D721Med (cell line): ENCODE data around the gene ANXA6.

Source experiments
- DNase-seq: peaks from one replicate; pipeline ENCODE4 v3.0.0; 2011; ENCODE audit warnings: low spot score; ENCODE audit not compliant: insufficient read length
- FAIRE-seq: peaks from 2 replicates; lab custom pipeline; 2011; peaks lifted over from hg19 to GRCh38; lab: Jason Lieb, UNC
- CTCF ChIP-seq: IDR thresholded peaks from 2 replicates; pipeline ENCODE4 v1.5.1; 2012; ENCODE audit warnings: mild to moderate bottlenecking, control low read depth; ENCODE audit not compliant: insufficient read depth; ENCODE audit errors: missing control alignments

ANXA6 gene

GRCh38 chr5:151173711-151174611 is 16.4 kb upstream of the ANXA6 start:
- no peak for DNase-seq
- FAIRE-seq, result no peak
- TF ChIP-seq CTCF, result no peak

- TF ChIP-seq CTCF, result no peak
- no peak for DNase-seq
- FAIRE-seq, result no peak
These were observed 13.9 kb upstream of the ANXA6 start for GRCh38 chr5:151171529-151171928.

- FAIRE-seq (no peak), DNase-seq (no peak)
- no peak for TF ChIP-seq CTCF
These were observed 11.2 kb upstream of the ANXA6 start for GRCh38 chr5:151168602-151169344.

GRCh38 chr5:151167022-151167421 is 9.4 kb upstream of the ANXA6 start:
- no peak for FAIRE-seq
- TF ChIP-seq CTCF, result no peak
- DNase-seq, result no peak

- peak; percentile 96 for TF ChIP-seq CTCF
- FAIRE-seq, result peak; percentile 25
- peak; percentile 71 for DNase-seq
These were observed 7.3 kb upstream of the ANXA6 start for GRCh38 chr5:151164687-151165392.

- TF ChIP-seq CTCF, result no peak
- no peak for DNase-seq
- no peak for FAIRE-seq
These were observed 5.2 kb upstream of the ANXA6 start for GRCh38 chr5:151162776-151163175.
